GM18870 (cell line): ENCODE results near the gene HP1BP3.

Experiments used
- ATAC-seq: cut with Tn5 transposase; IDR thresholded peaks from one replicate; pipeline ENCODE4 v1.9.1; 2021; ENCODE audit warnings: moderate library complexity; ENCODE audit not compliant: unreplicated experiment

Gene HP1BP3

DNA sequence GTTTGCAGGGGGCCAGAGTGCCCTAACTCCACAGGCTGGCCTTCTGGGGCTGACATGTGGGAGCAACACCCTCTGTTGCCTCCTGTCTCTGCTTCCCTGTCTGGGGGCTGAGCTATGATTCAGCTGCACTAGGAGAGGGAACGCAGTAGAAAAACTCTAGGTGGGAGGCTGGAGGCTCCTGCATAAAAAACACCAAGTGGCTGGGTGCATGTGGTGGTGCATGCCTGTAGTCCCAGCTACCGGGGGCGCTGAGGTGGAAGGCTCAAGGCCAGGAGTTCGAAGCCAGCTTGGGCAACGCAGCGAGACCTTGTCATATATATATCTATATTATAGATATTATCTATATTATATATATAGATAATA, 74.9 kb downstream of the HP1BP3 start:
- no peak for ATAC-seq

- no peak for ATAC-seq
Measured at GRCh38 chr1:20711285-20712214, 75.6 kb downstream of the HP1BP3 start.

DNA sequence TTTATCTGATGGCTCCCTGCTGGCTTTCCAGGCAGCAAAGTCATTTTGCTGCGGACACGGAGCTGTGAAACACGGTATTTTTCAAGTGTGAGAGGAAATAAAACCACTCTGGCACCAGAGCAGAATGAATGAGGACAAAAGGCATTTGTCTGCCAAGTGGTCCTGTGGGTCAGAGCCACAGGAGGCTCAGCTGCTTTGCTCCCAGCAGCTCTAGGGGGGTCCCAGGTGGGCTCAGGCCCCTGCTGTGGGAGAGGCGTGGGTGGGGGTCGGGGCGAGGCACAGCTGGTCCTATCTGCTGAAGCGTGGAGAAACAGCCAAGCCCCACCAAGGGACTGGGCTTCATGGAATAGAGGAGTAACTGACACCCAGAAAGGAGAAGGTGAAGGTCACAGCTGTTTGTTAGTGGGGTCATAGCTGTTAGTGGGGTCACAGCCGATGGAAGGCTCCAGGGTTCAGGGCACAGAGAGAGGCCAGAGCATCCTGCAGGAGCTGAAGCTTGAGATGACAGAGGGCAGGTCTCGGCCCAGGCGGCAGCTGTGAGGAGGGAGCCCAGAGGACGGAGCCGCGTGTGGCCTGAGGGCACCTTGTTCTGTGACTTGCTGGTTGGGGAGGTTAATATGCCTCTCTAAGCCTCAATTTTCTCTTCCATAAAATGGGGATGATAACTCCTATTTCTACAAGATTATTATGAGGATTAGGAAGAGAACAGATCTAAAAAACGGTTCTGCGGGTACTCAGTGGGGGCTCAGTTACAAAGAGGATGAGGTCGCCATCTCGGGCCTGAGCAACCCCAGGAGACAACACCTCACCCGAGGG, 76.4 kb downstream of the HP1BP3 start:
- no peak for ATAC-seq

DNA sequence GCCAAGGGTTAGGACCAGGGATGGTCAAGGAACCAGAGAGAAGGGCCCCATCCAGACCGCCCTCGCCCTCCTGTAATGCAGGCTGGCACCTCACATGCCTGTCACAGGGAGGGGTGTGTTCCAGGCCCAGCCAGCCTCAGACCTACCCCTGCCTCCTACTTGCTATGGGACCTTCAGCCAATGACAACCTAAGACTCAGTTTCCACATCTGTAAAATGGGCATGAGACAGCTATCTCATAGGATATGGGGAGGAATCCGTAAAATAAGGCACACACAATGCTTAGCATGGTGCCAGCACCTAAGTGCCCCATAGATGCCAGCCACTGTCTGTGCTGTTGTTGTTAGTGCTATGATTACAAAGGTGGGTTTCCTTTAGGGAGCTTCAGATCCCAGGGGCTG, 77.2 kb downstream of the HP1BP3 start:
- no peak for ATAC-seq

DNA sequence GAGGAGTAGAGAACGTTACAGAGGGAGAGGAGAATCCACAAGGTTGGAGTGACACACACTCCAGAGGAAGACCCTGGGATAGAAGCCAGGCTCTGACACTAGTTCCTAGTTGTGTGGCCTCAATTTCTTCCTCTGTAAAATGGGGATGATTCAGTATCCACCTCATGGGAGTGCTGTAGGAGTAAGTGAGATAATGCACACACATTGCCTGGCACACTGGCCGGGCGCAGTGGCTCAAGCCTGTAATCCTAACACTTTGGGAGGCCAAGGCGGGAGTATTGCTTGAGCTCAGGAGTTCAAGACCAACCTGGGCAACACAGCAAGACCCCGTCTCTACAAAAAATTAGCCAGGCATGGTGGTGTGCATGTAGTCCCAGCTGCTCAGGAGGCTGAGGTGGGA, 78.2 kb downstream of the HP1BP3 start:
- ATAC-seq: no peak

DNA sequence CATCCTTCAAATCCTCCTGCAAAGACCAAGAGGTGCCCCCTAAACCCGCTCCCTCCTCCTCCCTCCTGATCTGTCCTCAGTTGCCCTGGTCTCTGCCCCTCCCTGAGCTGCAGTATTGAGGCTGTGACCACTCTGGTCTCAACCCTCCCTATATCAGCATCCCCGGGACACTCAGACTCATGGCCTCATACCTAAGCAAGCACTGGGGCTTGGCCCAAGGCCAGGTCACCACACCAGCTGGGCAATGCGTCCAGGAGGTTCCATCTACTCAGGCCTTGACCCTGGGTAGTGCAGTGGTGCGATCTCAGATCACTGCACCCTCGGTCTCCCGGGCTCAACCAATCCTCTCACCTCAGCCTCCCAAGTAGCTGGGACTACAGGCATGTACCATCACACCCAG, 79.0 kb downstream of the HP1BP3 start:
- no peak for ATAC-seq

GRCh38 chr1:20706841-20707240, 80.3 kb downstream of the HP1BP3 start:
- no peak for ATAC-seq

DNA sequence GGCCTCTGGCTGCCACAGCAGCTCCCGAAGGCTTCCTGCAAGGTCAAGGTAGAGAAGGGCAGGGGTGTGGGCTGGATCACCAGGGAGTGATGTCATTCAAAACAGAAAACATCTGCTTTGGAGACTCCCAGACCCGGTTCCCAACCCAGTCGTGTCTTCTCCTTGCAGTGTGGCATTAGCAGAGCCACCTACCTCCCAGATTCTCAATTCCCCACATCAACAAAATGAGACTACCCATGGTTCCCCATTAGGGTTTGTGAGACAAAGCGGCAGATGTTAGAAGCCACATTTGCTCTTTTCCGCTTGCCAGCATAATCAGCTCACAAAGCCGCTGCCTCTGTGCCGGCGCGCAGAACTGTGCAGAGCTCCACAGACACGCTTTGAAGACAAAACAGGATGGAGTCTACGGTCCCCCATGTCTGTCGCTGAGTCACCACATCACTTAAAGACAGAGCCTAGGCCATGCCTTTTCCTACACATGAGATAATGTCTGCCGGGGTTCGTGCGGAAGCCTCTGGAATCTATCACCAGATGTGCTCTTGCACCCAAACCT, 81.8 kb downstream of the HP1BP3 start:
- ATAC-seq: no peak

DNA sequence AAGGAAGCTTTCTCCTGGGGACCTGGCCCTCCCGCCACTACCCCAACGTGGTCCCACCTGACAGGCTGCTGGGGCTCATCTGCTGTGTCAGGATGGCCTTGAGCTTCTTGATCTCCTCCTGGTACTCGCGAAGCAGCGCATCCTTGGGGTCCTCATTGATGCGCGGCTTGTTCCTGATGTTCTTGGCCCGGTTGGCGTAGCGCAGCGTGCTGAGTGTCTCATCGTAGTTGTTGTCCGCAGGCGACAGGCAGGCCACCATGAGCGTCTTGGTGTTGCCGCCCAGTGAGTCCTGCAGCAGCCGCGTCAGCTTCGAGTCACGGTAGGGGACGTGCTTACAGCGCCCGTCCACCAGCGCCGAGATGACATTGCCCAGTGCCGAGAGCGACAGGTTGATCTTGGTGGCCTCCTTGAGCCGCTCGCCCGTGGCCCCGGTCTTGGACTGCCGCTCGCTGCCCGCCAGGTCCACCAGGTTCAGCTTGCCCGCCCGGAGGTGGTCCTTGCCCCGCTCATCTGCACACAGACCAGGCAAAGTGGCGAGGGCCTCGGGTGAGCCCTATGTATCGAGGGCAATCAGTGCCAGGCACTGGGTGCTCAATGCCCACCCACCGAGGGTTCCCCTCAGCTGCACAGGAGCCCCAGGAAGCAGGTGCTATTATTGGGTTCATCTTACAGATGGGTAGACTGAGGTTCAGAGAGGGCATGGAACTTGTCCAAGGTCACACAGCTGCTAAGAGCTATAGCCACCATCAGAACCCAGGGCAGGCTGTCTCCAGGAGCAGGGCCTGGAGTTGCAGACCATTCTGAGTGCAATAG, 82.5 kb downstream of the HP1BP3 start:
- no peak for ATAC-seq

DNA sequence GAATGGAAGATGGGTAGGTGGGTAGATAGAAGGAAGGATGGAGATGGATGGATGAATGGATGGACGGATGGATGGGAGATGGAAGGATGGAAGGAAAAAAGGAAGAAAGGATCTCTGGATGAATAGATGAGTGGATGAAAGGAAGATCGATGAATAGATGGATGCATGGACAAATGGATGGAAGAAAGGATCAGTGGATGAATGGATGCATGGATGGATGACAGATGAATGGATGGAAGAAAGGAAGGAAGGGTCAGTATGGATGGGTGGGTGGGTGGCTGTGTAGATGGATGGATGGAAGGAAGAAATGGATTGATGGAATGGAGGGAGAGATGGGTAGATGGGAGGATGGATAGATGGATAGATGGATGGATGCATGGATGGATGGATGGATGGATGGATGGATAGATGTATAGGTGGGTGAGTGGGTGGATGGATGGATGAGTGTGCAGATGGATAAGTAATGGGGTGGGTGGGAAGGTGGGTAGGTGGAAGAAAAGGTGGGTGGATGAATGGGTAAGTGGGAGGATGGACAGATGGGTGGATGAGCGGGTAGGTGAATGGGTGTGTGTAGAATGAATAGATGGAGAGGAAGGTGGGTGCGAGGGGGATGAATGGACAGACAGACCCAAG, 83.9 kb downstream of the HP1BP3 start:
- ATAC-seq: no peak

DNA sequence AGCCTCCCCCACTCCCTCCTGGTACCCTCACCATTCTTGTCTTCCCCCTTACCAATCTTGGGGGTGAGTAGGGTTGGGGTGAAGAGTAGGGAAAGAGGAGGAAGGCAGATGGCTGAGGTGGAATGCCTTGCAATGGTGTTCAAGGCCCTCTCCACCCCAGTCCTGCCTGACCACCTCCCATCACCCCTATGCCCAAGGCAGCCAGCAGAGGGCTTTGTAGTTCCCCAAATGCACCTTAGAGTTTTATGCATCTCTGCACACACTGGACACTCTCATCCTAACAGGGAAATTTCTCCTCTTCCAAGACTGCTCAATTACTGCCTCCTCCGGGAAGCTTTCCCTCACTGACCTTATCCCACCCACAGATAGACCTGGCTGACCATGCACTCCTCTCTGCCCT, 84.7 kb downstream of the HP1BP3 start:
- ATAC-seq: no peak

DNA sequence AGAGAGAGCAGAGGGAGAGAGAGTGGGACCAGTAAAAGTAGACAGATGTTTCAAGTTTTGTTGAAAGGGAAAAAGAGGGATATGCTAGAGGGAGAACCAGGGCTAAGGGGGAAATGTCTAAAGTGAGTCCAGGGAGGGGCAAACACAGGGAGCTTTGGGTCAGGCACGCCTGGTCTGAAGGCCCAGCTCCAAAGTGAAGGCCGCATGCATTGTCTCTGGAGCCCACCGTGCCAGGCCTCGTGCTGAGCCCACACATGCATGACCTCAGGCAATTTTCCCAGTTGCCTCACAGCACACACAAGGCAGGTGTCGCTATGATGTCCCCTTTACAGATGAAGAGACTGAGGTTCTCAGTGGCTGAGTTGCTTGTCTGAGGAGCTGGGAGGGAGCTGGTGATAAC, 85.3 kb downstream of the HP1BP3 start:
- no peak for ATAC-seq

DNA sequence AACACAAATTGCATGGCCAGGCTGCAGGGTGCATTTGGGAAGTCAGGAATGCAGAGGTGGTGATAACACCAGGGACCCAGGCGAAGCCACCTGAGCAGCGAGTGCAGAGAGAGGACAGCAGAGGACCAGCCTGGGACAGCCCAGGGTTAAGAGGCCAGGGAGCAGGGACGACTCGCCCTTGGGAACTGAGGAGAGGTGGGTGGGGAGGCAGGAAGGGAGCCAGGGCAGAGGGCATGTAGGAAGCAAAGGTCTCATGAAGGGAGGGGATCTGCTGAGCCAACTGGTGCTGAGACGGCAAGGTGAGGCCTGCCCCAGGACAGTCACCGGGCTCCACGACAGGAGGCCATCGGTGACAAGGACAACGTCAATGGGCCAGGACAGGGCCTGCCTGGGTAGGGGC, 85.7 kb downstream of the HP1BP3 start:
- ATAC-seq: no peak

DNA sequence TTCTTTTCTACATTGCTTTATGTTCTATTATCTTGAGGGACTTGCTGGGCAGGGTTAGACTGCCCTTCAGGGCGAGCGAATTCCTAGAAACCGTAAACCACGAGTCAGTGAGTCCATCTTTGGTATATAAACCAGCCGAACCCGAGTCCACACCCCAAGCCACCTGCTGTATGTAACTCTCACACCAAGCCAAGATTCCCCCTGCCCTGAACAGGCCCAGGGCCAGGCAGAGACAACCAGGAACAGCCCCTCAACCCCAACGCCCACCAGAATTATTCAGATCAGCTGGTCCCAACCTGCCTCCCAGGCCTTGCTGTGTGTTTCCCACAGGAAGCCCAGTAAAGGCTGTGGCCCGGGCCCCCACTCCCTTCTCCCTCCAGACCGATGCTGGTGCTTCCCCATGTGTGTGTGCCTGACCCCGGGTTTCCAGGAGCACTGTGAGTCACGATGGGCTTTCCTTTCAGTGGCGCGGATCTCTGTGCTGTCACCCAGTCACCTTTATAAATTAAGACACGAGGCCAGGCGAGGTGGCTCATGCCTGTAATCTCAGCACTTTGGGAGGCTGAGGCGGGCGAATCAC, 86.4 kb downstream of the HP1BP3 start:
- no peak for ATAC-seq

DNA sequence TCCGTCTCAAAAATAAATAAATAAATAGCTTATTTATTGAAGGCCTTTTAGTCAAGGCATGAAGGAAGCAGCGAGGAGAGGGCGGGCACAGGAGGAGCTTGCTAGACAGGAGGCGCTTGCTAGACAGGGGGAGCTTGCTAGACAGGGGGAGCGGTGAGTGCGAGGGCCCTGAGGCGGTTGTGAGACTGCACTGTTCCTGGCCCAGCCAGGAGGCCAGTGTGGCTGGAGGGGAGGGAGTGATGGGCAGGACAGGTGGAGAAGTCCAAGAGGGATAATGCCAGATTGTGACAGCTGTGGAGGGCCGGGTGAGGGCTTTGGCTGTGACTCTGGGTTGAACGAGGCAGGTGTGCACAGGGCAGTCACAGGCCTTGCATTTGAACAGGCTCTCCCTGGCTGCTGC, 87.5 kb downstream of the HP1BP3 start:
- no peak for ATAC-seq

DNA sequence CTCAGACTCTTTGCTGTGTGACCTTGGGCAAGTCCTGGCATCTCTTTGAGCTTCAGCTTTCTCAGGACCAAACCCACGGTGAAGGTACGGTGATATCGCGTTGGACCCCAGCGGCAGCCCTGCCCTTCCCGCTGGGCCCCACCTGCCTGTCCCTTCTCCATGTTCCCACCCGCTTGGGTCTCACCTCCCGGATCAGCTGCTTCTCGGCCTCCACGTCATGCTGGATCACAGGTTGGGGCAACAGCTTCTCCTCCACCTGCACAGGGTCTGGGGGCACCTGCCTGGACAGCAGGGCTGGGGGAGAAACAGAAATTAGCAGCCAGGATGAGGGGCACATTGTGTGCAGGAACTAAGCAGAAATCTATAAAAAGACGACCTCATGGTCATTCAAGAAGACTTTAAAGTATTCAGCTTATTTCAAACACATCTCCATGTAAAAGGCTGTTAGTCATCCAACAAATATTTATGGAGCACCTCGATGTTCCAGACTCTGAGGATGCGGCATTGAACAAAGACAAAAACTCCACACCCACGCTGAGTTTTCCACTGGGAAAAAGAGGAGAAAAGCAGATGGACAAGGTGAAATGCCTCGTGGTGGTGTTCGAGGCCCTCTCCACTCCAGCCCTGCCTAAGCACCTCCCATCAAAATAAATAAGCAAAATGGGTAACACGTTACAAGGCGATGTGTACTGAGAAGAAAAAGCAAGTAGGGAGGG, 88.8 kb downstream of the HP1BP3 start:
- no peak for ATAC-seq

- no peak for ATAC-seq
Measured at GRCh38 chr1:20697563-20697962, 89.5 kb downstream of the HP1BP3 start.

- ATAC-seq: no peak
Measured at GRCh38 chr1:20696397-20697333, 90.4 kb downstream of the HP1BP3 start.
